ENCODE results near the gene CCDC85C. TPM values are rescaled to one million over a fixed set of nuclear protein-coding genes. Genes with fewer than 3 reads are reported as not detected.

Gene CCDC85C
- total and polyA plus RNA-seq, 10 of the 15 experiments (the other 5 are each of a cell fraction or from before 2014, with no cell fraction given): 0.03 to 3.6 (median 1.1) TPM

DNA sequence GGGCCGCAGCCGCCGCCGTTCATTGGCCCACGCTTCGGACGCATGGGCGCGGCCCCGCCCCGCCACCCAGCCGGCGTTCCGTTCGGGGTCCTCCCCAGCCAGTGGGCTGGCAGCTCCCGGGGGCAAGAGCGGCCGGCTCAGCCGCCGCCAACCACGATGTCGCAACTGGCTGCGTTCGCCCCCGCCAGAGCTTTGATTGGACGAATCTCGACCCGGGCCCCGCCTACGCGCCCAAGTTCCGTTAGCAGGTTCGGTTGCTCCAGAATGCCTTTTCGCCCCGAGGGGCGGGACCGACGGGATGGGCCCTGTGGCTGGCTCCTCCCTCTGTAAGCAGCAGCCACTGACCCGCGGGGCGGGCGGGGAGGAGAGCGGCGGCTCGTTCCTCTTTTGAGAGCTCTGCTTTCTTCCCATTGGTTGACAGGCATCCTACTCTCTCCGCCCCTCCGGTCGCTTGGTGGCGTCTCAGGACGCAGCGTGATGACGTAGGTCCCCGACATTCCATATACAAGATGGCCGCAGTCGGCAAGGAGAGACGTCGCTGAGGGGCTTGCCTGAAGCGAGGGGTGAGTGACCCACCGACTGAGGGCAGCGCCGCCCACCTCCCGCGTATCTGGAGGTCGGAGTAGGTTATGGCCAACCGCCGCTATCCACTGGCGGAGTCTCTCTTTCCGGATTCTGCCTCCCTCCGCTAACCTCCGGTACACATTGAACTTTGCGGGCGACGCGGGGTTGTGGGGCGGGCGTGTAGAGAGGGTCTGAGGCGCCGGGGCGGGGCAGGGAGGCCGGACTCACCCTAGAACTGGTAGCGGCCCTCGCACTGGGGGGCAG, 122.9 kb downstream of the CCDC85C start, which contains the start of gene CCNK (continued):
- TF ChIP-seq YBX1 (IDR thresholded peaks at IDR 0.05) (no peak), CEBPB (IDR thresholded peaks at IDR 0.05; ENCODE audit: borderline replicate concordance in 1 of 2, low read depth in 2 of 2, low read length in 2 of 2) (peak in 1 of 2 experiments; percentile 66; a peak in 1 of 4 replicates), ETV6 (conservative IDR thresholded peaks at IDR 0.05 in 1 of 2, IDR thresholded peaks at IDR 0.05 in 1 of 2; ENCODE audit: borderline replicate concordance in 1 of 2, low read depth in 1 of 2) (no peak), ASH2L (IDR thresholded peaks at IDR 0.05; ENCODE audit: borderline replicate concordance, low read depth) (peak; percentile 85; the same call in 1 of the 2 replicates), SUPT20H (IDR thresholded peaks at IDR 0.05; ENCODE audit: borderline replicate concordance, control insufficient read depth, low read depth, low read length) (no peak), NFYB (IDR thresholded peaks at IDR 0.05; ENCODE audit: insufficient read depth, low read depth, low read length) (peak; percentile 94), ZNF384 (IDR thresholded peaks at IDR 0.05; ENCODE audit: borderline replicate concordance, low read depth, low read length) (no peak), NFXL1 (IDR thresholded peaks at IDR 0.05; ENCODE audit: borderline replicate concordance) (no peak), HDAC2 (IDR thresholded peaks at IDR 0.05) (peak; percentile 63; the same call in 1 of the 2 replicates)
- TF ChIP-seq, protein P1, sequence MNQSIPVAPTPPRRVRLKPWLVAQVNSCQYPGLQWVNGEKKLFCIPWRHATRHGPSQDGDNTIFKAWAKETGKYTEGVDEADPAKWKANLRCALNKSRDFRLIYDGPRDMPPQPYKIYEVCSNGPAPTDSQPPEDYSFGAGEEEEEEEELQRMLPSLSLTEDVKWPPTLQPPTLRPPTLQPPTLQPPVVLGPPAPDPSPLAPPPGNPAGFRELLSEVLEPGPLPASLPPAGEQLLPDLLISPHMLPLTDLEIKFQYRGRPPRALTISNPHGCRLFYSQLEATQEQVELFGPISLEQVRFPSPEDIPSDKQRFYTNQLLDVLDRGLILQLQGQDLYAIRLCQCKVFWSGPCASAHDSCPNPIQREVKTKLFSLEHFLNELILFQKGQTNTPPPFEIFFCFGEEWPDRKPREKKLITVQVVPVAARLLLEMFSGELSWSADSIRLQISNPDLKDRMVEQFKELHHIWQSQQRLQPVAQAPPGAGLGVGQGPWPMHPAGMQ (IDR thresholded peaks at IDR 0.05; ENCODE audit: borderline replicate concordance): no peak
- TF ChIP-seq, protein P2, sequence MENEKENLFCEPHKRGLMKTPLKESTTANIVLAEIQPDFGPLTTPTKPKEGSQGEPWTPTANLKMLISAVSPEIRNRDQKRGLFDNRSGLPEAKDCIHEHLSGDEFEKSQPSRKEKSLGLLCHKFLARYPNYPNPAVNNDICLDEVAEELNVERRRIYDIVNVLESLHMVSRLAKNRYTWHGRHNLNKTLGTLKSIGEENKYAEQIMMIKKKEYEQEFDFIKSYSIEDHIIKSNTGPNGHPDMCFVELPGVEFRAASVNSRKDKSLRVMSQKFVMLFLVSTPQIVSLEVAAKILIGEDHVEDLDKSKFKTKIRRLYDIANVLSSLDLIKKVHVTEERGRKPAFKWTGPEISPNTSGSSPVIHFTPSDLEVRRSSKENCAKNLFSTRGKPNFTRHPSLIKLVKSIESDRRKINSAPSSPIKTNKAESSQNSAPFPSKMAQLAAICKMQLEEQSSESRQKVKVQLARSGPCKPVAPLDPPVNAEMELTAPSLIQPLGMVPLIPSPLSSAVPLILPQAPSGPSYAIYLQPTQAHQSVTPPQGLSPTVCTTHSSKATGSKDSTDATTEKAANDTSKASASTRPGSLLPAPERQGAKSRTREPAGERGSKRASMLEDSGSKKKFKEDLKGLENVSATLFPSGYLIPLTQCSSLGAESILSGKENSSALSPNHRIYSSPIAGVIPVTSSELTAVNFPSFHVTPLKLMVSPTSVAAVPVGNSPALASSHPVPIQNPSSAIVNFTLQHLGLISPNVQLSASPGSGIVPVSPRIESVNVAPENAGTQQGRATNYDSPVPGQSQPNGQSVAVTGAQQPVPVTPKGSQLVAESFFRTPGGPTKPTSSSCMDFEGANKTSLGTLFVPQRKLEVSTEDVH (IDR thresholded peaks at IDR 0.05; ENCODE audit: low read depth, partially characterized antibody): peak; percentile 51
- TF ChIP-seq, protein P3, sequence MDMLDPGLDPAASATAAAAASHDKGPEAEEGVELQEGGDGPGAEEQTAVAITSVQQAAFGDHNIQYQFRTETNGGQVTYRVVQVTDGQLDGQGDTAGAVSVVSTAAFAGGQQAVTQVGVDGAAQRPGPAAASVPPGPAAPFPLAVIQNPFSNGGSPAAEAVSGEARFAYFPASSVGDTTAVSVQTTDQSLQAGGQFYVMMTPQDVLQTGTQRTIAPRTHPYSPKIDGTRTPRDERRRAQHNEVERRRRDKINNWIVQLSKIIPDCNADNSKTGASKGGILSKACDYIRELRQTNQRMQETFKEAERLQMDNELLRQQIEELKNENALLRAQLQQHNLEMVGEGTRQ (IDR thresholded peaks at IDR 0.05; ENCODE audit: borderline replicate concordance, low read depth, low read length): no peak
- TF ChIP-seq, protein P4, sequence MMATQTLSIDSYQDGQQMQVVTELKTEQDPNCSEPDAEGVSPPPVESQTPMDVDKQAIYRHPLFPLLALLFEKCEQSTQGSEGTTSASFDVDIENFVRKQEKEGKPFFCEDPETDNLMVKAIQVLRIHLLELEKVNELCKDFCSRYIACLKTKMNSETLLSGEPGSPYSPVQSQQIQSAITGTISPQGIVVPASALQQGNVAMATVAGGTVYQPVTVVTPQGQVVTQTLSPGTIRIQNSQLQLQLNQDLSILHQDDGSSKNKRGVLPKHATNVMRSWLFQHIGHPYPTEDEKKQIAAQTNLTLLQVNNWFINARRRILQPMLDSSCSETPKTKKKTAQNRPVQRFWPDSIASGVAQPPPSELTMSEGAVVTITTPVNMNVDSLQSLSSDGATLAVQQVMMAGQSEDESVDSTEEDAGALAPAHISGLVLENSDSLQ (IDR thresholded peaks at IDR 0.05): peak; percentile 96
- TF ChIP-seq, protein P5, sequence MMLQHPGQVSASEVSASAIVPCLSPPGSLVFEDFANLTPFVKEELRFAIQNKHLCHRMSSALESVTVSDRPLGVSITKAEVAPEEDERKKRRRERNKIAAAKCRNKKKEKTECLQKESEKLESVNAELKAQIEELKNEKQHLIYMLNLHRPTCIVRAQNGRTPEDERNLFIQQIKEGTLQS (IDR thresholded peaks at IDR 0.05; ENCODE audit: borderline replicate concordance, extremely low read depth, low read depth, low read length): peak; percentile 69; the same call in 1 of the 2 replicates
- TF ChIP-seq, protein P6, sequence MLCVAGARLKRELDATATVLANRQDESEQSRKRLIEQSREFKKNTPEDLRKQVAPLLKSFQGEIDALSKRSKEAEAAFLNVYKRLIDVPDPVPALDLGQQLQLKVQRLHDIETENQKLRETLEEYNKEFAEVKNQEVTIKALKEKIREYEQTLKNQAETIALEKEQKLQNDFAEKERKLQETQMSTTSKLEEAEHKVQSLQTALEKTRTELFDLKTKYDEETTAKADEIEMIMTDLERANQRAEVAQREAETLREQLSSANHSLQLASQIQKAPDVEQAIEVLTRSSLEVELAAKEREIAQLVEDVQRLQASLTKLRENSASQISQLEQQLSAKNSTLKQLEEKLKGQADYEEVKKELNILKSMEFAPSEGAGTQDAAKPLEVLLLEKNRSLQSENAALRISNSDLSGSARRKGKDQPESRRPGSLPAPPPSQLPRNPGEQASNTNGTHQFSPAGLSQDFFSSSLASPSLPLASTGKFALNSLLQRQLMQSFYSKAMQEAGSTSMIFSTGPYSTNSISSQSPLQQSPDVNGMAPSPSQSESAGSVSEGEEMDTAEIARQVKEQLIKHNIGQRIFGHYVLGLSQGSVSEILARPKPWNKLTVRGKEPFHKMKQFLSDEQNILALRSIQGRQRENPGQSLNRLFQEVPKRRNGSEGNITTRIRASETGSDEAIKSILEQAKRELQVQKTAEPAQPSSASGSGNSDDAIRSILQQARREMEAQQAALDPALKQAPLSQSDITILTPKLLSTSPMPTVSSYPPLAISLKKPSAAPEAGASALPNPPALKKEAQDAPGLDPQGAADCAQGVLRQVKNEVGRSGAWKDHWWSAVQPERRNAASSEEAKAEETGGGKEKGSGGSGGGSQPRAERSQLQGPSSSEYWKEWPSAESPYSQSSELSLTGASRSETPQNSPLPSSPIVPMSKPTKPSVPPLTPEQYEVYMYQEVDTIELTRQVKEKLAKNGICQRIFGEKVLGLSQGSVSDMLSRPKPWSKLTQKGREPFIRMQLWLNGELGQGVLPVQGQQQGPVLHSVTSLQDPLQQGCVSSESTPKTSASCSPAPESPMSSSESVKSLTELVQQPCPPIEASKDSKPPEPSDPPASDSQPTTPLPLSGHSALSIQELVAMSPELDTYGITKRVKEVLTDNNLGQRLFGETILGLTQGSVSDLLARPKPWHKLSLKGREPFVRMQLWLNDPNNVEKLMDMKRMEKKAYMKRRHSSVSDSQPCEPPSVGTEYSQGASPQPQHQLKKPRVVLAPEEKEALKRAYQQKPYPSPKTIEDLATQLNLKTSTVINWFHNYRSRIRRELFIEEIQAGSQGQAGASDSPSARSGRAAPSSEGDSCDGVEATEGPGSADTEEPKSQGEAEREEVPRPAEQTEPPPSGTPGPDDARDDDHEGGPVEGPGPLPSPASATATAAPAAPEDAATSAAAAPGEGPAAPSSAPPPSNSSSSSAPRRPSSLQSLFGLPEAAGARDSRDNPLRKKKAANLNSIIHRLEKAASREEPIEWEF (IDR thresholded peaks at IDR 0.05; ENCODE audit: insufficient replicate concordance, low read depth, low read length): no peak

Measured in GM12878 (cell line).